Activated CD8-positive, alpha-beta memory T cell treated with anti-CD3 and anti-CD28 coated beads, Interleukin-2, amount 50 U/mL, for 24 hours (primary cell): ENCODE measurements around the gene MAP3K6.

Experiments used
- DNase-seq: peaks from one replicate; pipeline ENCODE4 v3.0.0-alpha.2; 2020; ENCODE audit errors: extremely low read depth

The MAP3K6 gene

DNA sequence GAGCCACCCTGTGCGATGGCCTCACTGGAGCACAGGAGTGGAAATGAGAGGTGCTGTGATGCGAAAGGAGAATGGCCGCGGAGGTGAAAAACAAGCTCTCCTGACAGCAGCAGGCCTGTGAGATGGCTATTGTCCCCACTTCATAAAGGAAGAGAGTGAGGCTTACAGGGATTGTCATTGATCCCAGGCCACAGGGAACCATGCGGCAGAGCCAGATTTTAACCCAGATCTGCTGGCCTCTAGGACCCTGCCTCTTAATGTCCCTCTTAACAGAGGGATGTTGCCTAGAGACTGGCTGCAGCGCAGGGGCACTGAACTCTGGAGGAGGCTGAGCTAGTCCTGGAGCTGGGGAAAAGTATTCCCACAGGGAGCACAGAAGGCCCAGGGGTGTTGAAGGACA lies 28.0 kb downstream of the MAP3K6 start:
- no peak for DNase-seq

DNA sequence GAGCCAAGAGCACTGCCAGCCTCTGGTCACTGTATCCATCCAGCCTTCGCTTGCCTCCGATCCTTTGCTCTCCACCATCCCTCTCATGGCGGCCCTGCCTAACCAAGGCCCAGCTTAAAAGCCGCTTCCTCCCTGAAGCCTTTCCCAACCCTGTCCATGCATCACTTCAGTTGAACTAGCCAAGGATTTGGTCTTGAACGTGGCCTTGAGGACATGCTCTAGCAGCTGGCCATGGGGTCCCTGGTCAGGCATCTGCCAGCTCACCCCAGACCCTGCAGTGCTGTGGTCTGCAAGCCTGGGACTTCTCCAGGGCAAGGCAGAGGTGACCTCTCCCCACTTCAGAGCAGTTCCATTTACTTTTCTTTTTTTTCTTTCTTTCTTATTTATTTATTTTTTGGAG lies 30.0 kb downstream of the MAP3K6 start:
- no peak for DNase-seq

DNA sequence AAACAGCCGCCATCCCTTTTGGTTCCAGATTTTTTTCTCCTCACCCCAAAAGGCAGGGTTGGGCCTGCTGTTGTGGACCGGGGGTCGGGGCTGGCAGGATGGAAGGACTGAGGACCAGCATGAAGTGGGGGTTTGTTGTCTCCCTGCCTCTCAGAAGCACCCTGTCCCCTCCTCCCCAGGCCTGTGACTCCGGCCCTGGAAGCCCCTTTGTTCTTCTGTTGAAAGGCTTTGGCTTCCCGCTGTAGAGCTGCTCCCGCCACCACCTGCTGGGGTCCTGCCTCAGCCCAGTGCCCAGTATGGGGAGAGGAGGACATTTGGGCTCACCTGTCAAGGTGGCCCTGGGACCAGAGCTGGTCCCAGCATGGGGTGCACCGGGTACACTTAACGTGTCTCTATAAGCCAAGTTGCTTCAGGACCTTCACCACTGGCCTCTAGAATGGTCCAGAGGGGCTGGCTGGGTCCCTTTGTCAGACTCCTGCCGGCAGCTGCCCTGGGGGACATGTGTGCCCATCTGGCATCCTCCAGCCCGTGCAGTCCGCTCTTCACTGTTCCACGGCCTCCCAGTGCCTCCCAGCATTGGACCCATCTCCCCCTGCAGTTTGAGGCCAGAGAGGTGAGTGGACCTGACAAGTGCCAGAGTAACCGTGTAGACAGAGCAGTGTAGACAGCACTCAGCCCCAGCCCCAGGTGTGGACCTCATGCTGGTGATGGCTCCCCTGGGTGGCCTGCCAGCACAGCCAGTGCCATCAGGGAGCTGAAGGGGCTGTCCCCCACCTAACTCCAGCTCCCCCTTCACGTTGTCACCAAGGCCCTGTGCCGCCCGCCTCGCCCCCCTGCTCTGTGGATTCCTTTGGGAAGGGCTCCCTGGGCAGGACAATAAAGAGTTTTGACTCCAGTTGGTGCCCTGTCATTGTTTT lies 31.0 kb downstream of the MAP3K6 start:
- no peak for DNase-seq

DNA sequence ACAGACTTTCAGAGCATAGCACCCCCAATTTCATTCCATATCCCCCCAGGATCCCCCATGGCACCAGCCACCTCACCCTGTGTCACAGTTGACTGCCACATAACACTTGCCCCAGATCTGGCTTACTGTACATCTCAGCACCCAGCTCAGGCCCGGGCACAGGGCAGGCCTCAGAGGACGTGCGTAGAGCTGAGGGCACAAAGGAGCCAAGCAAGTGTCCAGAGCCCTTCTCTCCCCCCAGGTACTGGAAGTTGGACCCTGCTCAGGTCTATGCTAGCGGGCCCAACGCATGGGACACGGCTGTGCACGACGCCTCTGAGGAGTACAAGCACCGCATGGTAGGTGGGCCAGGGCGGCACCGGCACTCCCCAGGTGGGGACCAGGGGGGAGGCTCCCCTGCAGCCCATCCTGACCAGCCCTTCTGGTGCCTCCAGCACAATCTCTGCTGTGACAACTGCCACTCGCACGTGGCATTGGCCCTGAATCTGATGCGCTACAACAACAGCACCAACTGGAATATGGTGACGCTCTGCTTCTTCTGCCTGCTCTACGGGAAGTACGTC lies 33.0 kb downstream of the MAP3K6 start:
- no peak for DNase-seq

DNA sequence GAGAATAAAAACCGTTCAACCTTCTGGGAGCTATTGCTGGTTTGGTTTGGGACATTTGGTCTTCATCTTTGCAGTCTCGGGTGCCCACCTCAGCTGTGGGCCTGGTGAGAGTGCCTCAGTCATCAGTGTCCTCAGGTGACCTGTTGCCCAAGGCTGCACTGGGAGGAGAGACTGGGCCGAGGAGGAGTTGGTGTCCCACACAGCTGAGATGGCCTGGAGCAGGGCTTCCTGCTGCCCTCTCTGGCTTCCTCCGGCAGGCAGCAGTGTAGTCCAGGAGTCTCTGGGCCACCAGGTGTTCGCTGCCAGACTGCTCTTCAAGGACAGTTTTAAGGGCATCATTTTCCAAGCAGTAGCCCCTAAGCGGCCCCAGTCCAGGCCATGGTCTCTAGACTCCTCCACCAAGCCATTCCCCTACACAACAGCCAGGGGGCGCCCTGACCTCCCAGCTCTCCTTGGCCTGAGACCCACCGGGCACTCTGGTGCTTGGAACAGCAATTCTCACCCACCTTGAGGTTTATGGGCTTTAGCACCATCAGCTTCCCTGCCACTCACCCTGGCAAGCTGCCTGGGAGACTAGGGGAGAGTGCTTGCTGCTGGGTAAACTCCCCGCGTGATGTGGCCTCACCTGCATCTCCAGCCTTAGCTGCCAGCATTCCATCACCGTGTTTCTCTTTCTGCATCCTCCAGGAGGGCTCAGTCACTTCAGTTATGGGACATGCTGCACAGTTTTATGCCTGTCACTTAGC lies 34.1 kb downstream of the MAP3K6 start:
- no peak for DNase-seq

DNA sequence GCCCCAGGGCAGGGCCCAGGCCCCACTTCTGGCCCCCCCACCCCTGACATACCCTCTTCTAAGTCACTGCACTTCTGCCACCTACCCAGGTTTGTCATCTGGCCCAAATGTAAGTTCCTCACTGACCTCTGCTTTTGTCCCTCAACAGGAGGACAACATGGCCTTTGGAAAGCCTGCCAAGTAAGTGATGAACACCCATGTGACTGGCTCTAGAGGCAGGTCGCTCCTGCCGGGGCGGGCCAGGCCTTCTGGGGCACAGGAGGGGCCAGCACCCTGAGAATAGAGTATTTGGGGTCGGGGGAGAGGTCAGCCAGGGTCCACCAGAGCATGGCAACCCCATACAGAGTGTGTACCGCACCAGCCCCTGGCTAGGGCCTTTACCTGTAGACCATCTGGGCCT lies 34.8 kb downstream of the MAP3K6 start:
- DNase-seq = no peak

DNA sequence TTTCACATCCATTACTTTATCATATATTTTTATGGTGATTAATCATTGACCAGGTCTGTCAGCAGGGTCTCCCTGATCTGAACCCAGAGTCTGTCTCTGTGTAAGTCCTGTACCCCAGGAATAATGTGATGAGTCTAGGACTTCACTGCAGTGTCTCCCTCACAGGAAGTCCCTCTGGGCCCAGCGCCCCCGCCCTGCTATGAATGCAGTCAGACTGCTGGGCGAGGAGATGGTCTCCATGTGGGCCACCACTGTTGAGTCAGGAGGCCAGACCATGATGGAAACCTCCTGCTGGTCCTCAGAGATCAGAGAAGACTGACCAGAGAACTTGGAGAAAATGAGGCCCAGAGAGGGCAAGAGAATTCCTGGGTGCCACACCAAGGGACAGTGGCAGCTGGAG lies 35.3 kb downstream of the MAP3K6 start:
- no peak for DNase-seq

DNA sequence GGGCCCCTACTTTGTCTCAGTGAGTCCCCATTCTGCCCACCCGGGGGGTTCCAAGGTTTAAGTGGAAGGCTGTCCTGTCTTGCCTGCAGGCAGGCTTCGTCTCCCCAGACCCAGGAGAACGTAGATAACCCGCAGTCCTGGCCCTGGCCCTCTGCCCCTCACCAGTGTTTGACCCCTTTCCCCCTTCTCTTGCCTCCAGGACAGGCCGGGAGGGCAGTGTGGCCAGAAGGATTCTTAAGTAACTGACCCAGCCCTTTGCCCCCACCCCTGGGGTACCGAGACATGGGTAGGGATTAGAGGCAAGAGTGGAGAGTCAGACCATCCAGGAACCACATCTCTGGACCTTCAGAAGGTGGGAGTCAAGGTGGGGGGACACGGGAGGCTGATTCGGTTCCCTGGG lies 36.0 kb downstream of the MAP3K6 start:
- no peak for DNase-seq

DNA sequence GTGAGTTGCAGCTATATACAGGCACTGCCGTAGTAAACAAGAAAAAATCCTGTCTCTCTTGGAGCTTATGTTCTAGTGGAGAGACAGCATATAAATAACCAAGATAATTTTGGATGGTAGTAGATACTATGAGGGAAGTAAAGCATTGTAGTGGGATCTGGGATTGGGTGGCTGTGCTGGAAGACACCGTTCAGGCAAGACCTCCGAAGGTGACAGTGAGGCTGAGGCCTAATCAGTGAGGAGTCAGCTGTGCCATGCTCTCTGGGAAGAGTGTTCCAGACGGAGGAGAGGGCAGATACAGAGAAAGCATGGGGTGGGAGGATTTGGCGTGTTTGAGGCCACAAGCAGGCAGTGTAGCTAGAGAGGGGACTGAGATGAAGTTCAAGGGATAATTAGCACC lies 38.8 kb downstream of the MAP3K6 start:
- DNase-seq = no peak

DNA sequence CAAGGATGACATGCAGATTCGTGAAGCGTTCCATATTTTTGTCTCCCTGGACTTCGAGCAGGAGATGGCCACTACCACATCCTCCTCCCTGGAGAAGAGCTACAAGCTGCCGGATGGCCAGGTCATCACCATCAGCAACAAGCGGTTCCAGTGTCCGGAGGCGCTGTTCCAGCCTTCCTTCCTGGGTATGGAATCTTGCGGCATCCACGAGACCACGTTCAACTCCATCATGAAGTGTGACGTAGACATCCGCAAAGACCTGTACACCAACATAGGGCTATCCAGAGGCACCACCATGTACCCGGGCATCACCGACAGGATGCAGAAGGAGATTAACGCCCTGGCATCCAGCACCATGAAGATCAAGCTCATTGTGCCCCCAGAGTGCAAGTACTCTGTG lies 41.5 kb downstream of the MAP3K6 start:
- no peak for DNase-seq

DNA sequence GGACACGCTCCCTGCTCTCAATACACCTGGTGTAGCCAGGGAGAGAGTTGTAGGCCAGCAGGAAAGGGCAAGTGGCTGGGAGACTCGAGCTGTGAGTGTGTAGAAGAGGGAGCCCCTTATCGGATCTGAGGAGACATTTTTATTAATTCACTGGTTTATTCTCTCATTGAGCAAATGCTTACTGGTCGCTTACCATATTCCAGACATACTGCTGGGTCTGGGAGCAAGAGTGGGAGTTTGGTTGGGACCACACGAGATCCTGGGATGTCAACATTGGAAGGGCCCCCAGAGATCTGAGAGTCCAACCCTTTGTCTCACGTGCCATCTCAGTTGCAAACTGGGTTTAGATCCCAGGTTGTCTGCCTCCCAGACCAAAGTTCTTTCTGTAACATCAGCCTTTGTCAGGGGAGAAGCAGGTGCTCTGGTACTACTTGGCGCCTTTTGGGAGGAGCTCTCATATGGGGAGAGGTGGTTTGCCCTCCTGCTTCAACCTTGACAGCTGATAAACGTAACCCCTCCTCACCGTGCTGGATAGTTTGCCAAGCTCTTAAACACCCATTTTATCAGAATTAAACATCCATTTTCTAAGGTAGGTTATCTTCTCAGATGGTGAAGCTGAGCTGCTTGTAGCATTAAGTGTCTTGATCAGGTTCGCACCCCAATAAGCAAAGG lies 44.1 kb downstream of the MAP3K6 start:
- DNase-seq = no peak

DNA sequence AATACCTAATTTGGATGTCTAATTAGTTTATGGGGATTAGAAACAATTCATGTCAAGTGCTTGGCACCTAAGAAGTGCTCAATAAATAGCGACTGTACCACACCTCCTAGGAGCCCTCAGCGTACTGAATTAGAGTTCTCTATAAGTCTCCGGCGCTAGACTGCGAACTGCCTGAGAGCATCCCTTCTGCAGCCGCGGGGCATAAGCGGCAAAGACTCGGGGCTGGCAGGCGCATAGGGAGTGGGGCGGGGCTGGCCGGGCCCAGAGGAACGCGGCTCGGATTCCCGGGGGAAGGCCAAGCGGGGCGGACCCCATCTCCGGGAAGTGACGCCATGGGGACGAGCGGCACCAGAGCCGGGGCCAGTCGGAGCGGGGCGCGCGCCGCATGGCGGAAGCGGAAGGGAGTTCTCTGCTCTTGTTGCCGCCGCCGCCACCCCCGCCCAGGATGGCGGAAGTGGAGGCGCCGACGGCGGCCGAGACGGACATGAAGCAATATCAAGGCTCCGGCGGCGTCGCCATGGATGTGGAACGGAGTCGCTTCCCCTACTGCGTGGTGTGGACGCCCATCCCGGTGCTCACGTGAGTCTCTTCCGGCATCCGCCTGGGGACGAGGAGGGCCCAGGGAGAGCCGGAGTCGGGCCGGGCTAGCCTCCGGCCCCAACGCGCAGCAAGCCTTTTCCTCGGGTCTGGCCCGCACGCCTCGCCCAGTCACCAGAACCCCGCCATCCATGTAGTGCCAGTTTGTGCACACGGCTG lies 44.8 kb downstream of the MAP3K6 start, which contains the start of gene TMEM222:
TSS of gene TMEM222 (plus strand) at position 351 of the 756 bp plus-strand sequence. CDS start at position 386, 35 bp downstream.
- DNase-seq = peak; percentile 89

DNA sequence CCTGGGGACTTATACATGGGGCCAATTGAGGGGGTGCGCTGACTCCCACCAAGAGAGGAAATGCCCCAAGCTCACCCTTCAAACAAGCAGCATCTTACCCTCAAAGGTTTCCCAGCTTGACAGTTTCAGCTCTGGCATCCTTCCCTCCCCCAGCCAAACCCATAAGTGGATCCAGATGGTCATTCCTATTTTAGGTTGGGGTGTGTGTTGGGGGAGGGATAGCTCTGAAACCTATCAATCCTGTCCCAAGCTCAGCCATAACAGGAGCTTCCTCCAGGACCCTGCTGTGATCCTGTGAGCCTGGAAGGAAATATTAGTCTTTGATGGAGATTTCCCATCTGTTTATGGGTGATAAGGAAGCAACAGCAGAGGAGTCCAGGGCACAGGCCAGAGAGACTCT lies 48.2 kb downstream of the MAP3K6 start:
- no peak for DNase-seq

DNA sequence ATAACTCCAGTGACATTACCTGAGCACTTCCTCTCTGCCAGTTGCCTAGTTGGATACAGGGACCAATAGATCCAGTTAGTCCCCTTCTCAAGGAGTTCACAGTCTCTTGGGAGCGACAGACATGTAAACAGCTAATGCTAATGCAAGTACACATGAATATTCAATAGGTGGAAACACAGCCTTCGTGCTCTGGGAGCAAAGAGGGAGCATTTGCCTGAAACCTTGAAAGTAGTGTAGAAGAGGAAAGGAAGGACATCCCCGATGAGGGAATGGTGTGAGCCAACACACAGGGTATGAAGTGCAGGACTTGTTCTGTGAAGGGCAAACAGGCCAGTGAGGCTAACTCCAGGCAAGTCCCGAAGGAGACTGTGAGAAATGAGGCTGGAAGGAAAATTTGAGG lies 48.6 kb downstream of the MAP3K6 start:
- no peak for DNase-seq

DNA sequence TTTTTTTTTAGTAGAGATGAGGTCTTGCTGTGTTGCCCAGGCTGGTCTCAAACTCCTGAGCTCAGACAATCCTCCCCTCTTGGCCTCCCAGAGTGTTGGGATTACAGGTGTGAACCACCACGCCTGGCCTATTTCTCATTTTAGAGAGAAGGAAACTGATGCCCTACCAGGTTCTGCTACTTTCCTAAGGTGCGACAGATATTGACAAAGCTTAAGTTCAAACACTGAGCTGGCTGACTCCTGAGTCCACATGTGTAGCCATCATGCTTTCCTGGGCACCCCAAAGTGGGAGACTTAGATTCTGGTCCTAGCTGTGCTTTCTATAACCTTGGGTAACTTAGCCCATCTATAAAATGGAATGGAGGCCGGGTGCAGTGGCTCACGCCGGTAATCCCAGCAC lies 49.9 kb downstream of the MAP3K6 start:
- no peak for DNase-seq

DNA sequence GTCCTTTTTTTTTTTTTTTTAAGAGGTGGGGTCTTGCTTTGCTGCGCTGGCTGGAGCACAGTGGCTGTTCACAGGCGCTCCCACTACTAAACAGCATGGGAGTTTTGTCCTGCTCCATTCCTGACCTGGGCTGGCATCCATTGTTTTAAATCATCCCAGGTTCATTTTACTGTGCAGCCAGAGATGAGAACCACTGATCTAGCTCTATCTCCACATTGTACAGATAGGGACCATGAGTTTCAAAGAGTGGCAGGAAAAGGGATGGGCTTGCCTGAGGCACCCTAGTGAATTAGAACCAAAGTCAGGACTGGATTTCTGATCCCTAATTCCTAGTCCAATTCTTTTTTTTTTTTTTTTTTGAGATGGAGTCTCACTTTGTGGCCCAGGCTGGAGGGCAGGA lies 52.0 kb downstream of the MAP3K6 start:
- DNase-seq = no peak

DNA sequence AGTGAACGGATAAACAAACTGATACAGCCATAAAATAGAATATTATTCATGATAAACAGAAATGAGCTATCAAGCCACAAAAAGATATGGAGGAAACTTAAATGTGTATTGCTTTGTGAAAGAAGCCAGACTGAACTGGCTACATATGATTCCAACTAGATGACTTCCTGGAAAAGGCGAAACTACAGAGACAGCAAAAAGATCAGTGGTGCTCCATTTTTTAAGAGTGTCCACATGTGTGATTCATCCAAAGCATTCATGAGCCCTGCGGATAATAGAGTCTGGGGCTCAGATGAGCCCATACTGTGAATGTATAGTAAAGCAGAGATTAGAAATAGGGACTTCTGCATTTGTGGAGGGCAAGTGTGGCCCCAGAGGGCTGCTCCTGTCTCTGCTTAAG lies 52.6 kb downstream of the MAP3K6 start:
- no peak for DNase-seq

DNA sequence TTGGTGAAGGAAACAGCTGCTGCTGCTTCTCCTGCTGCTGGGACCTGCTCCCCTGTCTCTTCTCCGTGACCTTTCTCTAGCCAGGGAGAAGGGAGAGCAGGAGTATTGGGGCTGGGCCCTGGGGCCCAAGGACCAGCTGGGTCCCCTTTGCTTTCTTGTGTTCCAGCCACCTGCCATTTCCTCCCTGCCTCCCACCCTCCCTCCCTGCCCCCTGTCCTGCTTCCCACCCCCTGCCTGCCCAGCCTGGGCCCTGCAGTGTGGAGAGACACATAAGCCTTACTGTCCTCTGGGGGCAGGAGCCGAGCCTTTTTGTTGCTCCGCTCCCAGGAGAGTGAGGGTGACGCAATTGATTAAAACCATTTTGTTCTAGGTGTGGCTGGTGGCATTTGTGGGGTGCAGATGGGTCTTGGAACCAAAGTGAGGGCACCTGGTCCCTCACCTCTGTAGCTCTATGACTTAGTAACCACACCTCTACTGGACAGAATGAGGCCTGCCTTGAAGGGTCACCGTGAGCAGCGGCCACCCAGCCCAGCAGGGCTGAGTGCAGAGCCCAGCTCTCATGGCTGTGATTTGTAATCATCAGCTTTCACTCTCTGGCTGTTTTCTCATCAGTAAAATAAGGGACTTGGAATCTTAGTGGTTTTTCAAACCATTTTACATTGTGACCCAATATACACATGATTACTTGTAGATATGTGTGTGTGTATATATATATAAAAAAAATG lies 58.7 kb downstream of the MAP3K6 start:
- no peak for DNase-seq

DNA sequence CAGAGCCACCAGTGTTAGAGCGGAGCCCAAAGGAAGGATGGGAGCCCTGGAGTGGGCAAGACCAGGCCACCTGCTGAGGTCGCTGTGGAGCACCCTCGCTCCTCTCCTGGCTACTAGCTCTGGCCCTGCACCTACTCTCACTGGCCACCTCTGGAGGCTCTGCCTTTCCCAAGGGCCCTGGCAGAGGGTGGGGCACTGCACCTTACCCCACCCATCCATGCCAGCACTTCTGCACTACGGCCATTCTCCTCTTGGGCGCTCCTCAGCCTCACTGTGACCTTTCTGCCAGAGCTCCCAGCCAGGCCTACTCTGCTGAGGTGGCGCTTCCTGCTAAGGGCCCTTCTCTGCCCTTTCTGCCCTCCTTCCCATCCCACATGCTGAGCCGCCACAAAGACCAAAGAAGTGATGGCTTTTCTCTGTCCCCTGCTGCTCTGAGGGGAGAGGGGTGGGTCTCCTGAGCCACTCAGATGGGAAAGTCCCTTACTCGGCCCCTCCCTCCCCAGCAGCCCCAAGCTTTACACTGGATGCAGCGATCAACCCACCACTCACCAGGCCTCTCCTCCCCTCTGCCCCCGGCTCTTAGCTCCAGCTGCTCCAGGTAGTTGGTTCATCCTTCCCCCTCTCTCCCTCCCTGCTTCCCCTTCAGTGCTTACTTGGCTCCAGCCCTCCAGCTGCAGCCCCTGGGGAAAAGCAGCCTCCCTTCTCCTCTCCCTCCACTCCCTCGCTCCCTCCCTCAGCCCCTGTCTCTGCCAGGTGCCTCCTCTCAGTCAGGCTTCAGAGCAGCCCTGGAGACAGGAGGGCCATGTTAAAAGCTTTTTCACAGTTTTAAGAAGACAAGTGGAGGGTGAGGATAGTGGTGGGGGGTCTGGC lies 59.6 kb downstream of the MAP3K6 start:
- no peak for DNase-seq

DNA sequence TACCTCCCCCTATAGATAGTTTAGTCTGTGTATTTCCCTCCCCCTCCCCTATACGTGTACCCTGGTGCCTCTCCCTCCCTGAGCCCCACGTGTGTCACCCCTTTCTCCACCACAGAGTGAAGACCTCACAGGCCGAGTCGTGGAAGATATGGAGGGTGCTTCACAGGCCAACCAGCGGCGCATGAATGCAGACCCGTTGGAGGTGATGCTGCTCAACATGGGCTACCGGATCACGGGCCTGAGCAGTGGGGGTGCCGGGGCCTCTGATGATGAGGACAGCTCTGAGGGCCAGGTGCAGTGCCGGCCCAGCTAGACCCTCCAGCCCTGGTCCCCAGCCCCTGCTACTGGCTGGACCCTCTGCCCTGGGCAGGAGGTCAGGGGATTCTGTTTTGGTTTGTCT lies 60.7 kb downstream of the MAP3K6 start:
- no peak for DNase-seq
